ENCODE measurements around the gene DCAKD. TPM values are rescaled to one million over a fixed set of nuclear protein-coding genes. Genes with fewer than 3 reads are reported as not detected.

Gene DCAKD
- polyA plus RNA-seq, 1 donor from 2014 or later = 68.5 TPM

GRCh38 chr17:45098081-45098868 is 46.8 kb upstream of the DCAKD start:
- no peaks in the 10 kb centered on the region for H3K79me2 ChIP-seq (replicated peaks; ENCODE audit: insufficient read depth, low read length)
- H3K27ac ChIP-seq (ENCODE audit: low read length) = no peak overlapping the region
- H3K4me2 ChIP-seq (ENCODE audit: low read length) = no peak overlapping the region
- TF ChIP-seq, protein P1, sequence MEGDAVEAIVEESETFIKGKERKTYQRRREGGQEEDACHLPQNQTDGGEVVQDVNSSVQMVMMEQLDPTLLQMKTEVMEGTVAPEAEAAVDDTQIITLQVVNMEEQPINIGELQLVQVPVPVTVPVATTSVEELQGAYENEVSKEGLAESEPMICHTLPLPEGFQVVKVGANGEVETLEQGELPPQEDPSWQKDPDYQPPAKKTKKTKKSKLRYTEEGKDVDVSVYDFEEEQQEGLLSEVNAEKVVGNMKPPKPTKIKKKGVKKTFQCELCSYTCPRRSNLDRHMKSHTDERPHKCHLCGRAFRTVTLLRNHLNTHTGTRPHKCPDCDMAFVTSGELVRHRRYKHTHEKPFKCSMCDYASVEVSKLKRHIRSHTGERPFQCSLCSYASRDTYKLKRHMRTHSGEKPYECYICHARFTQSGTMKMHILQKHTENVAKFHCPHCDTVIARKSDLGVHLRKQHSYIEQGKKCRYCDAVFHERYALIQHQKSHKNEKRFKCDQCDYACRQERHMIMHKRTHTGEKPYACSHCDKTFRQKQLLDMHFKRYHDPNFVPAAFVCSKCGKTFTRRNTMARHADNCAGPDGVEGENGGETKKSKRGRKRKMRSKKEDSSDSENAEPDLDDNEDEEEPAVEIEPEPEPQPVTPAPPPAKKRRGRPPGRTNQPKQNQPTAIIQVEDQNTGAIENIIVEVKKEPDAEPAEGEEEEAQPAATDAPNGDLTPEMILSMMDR (IDR thresholded peaks at IDR 0.05; ENCODE audit: poor library complexity, severe bottlenecking) = no peak
- TF ChIP-seq POLR2AphosphoS5 (IDR thresholded peaks at IDR 0.05) (no peak), EP300 (conservative IDR thresholded peaks at IDR 0.05; ENCODE audit: poor library complexity, severe bottlenecking) (no peak), MXI1 (conservative IDR thresholded peaks at IDR 0.05; ENCODE audit: poor library complexity, severe bottlenecking) (no peak)
- no peak overlapping the region for H3K4me3 ChIP-seq (ENCODE audit: low read length)
- no peak overlapping the region for H2AFZ ChIP-seq (ENCODE audit: low read depth, low read length)
- no peaks in the 10 kb centered on the region for H4K20me1 ChIP-seq (ENCODE audit: insufficient read depth)
- H3K9me2 ChIP-seq (ENCODE audit: insufficient read depth, low read length) = no peaks in the 10 kb centered on the region
- H3K27me3 ChIP-seq (ENCODE audit: insufficient read depth, low read depth, low read length) = no peaks in the 10 kb centered on the region
- H3K36me3 ChIP-seq (ENCODE audit: insufficient read depth, low read length) = no peaks in the 10 kb centered on the region
- no peak overlapping the region for H3K9ac ChIP-seq (ENCODE audit: low read length)
- no peaks in the 10 kb centered on the region for H3F3A ChIP-seq (ENCODE audit: insufficient read depth, low read length, poor library complexity, severe bottlenecking)
- no peaks in the 10 kb centered on the region for H3K9me3 ChIP-seq (ENCODE audit: low read length)

DNA sequence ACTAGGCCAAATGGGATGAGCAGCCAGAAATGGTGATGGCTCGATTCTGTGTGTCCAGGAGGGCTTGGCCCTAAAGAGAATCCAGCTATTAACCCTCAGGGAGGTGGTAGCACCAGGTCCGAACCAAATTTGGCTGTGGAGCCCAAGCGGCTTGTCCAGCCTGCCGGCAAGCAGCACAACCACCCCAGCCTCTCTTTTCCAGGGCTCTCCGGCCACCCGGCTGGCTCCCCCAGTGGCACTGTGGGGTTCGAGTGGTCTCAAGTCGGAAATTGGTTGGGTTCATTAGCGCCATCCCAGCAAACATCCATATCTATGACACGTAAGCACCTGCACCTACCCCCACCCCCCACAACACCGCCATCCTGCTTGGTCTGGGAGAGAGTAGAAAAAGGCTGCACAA is 45.5 kb upstream of the DCAKD start:
- H3K9me2 ChIP-seq (ENCODE audit: insufficient read depth, low read length) = no peaks in the 10 kb centered on the region
- no peak overlapping the region for H3K4me3 ChIP-seq (ENCODE audit: low read length)
- H2AFZ ChIP-seq (ENCODE audit: low read depth, low read length) = no peak overlapping the region
- H3K4me2 ChIP-seq (ENCODE audit: low read length) = no peak overlapping the region
- no peak overlapping the region for H3K27ac ChIP-seq (ENCODE audit: low read length)
- no peaks in the 10 kb centered on the region for H3K27me3 ChIP-seq (ENCODE audit: insufficient read depth, low read depth, low read length)
- TF ChIP-seq, protein P1 (IDR thresholded peaks at IDR 0.05; ENCODE audit: poor library complexity, severe bottlenecking) = no peak
- TF ChIP-seq SMC3 (conservative IDR thresholded peaks at IDR 0.05; ENCODE audit: poor library complexity) (no peak), EP300 (conservative IDR thresholded peaks at IDR 0.05; ENCODE audit: poor library complexity, severe bottlenecking) (no peak), EZH2 (IDR thresholded peaks at IDR 0.05; ENCODE audit: borderline replicate concordance, insufficient read depth, low read length, poor library complexity, severe bottlenecking) (no peak), RAD21 (conservative IDR thresholded peaks at IDR 0.05) (no peak), TAF1 (IDR thresholded peaks at IDR 0.05; ENCODE audit: low read depth) (no peak), MXI1 (conservative IDR thresholded peaks at IDR 0.05; ENCODE audit: poor library complexity, severe bottlenecking) (no peak), POLR2AphosphoS5 (IDR thresholded peaks at IDR 0.05) (no peak)
- TF ChIP-seq, protein P2, sequence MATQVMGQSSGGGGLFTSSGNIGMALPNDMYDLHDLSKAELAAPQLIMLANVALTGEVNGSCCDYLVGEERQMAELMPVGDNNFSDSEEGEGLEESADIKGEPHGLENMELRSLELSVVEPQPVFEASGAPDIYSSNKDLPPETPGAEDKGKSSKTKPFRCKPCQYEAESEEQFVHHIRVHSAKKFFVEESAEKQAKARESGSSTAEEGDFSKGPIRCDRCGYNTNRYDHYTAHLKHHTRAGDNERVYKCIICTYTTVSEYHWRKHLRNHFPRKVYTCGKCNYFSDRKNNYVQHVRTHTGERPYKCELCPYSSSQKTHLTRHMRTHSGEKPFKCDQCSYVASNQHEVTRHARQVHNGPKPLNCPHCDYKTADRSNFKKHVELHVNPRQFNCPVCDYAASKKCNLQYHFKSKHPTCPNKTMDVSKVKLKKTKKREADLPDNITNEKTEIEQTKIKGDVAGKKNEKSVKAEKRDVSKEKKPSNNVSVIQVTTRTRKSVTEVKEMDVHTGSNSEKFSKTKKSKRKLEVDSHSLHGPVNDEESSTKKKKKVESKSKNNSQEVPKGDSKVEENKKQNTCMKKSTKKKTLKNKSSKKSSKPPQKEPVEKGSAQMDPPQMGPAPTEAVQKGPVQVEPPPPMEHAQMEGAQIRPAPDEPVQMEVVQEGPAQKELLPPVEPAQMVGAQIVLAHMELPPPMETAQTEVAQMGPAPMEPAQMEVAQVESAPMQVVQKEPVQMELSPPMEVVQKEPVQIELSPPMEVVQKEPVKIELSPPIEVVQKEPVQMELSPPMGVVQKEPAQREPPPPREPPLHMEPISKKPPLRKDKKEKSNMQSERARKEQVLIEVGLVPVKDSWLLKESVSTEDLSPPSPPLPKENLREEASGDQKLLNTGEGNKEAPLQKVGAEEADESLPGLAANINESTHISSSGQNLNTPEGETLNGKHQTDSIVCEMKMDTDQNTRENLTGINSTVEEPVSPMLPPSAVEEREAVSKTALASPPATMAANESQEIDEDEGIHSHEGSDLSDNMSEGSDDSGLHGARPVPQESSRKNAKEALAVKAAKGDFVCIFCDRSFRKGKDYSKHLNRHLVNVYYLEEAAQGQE (IDR thresholded peaks at IDR 0.05; ENCODE audit: borderline replicate concordance) = no peak
- H3K79me2 ChIP-seq (replicated peaks; ENCODE audit: insufficient read depth, low read length) = no peaks in the 10 kb centered on the region
- H3K9me3 ChIP-seq (ENCODE audit: low read length) = no peaks in the 10 kb centered on the region
- no peak overlapping the region for H3K9ac ChIP-seq (ENCODE audit: low read length)
- no peaks in the 10 kb centered on the region for H4K20me1 ChIP-seq (ENCODE audit: insufficient read depth)
- no peaks in the 10 kb centered on the region for H3F3A ChIP-seq (ENCODE audit: insufficient read depth, low read length, poor library complexity, severe bottlenecking)
- H3K36me3 ChIP-seq (ENCODE audit: insufficient read depth, low read length) = no peaks in the 10 kb centered on the region
